ENCODE results near the gene SOX6.
"Not testable (repeated sequence)": the region's sequence is repeated elsewhere in the genome, so short reads cannot be mapped to it uniquely, and the experiment has no call there.

The SOX6 gene

DNA sequence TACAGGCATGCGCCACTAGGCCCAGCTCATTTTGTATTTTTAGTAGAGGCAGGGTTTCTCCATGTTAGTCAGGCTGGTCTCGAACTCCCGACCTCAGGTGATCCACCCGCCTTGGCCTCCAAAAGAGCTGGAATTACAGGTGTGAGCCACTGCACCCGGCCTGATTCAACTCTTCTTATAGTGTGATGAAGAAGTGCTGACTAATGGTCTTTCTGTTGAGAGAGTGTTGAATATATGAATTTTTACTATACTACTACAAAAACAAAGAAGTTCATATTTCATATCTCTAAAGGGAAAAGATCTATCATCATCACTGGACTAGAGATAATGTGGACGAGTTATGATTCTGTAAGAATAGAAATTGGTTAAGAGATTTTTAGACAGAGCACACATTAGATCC is 320.1 kb downstream of the SOX6 start:
- no peak for DNase-seq (ENCODE audit: extremely low read depth, low read depth)
- TF ChIP-seq, protein P1, sequence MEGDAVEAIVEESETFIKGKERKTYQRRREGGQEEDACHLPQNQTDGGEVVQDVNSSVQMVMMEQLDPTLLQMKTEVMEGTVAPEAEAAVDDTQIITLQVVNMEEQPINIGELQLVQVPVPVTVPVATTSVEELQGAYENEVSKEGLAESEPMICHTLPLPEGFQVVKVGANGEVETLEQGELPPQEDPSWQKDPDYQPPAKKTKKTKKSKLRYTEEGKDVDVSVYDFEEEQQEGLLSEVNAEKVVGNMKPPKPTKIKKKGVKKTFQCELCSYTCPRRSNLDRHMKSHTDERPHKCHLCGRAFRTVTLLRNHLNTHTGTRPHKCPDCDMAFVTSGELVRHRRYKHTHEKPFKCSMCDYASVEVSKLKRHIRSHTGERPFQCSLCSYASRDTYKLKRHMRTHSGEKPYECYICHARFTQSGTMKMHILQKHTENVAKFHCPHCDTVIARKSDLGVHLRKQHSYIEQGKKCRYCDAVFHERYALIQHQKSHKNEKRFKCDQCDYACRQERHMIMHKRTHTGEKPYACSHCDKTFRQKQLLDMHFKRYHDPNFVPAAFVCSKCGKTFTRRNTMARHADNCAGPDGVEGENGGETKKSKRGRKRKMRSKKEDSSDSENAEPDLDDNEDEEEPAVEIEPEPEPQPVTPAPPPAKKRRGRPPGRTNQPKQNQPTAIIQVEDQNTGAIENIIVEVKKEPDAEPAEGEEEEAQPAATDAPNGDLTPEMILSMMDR (IDR thresholded peaks at IDR 0.05; ENCODE audit: low read depth, low read length, missing control alignments), result no peak
- H3K4me3 ChIP-seq (replicated peaks; ENCODE audit: low read depth, low read length), result no peak overlapping the region

DNA sequence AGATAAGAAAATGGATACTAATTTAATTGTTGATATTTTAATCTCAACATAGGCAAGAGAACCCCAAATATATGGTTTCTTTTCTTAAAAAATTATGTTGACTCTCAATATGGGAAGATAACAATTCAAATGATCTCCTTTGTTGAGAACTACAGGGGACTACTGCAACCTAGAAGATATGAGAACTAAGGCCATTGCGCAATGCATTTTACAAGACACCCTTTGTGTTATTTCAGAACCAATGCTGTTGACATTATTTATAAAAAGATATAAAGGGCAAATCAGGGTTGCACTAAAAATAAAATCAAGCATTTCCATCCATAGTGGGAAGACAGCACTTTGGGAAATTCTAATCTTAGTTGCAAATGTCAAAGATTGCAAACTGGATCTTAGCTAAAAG is 322.3 kb downstream of the SOX6 start:
- TF ChIP-seq, protein P1 (IDR thresholded peaks at IDR 0.05; ENCODE audit: low read depth, low read length, missing control alignments), result no peak
- H3K4me3 ChIP-seq (replicated peaks; ENCODE audit: low read depth, low read length), result no peak overlapping the region
- DNase-seq (ENCODE audit: extremely low read depth, low read depth), result no peak

DNA sequence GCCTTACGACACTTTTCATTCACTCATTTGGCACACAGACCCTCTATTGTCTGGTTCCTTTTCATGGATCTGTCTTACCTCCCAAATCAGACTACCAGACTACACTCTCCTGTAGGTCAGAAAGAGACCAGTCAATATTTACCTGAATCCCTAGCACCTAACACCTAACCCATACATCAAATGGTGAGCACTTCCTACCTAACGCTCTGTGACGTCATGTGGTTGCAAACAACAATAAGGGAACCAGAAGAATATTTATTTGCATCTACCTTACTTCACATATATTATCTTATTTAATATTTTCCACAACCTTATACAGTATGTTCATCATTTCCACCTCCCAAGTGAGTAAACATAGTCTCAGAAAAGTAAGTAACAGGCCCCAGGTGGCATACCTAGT is 323.4 kb downstream of the SOX6 start:
- TF ChIP-seq, protein P1 (IDR thresholded peaks at IDR 0.05; ENCODE audit: low read depth, low read length, missing control alignments), result no peak
- H3K4me3 ChIP-seq (replicated peaks; ENCODE audit: low read depth, low read length), result no peak overlapping the region
- DNase-seq (ENCODE audit: extremely low read depth, low read depth), result no peak

DNA sequence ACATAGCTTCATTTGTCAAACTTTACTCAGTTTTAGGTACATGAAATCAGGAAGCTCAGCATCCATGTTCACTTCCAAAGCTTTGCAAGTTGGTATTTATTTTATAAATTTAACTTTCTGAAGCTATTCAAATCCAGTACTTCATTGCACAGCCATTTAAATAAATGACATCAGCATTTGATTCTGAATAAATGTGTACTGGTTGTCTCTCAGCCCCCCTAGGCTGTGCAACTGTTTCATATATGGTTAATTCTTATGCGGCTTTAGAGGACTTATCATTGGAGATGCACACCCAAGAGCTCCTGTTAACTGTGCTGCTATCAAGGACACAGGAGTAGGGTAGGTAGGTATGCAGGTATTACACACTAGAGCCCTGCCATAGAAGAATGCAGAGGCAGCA is 325.1 kb downstream of the SOX6 start:
- no peak for DNase-seq (ENCODE audit: extremely low read depth, low read depth)
- TF ChIP-seq, protein P1 (IDR thresholded peaks at IDR 0.05; ENCODE audit: low read depth, low read length, missing control alignments), result no peak
- H3K4me3 ChIP-seq (replicated peaks; ENCODE audit: low read depth, low read length), result no peak overlapping the region

DNA sequence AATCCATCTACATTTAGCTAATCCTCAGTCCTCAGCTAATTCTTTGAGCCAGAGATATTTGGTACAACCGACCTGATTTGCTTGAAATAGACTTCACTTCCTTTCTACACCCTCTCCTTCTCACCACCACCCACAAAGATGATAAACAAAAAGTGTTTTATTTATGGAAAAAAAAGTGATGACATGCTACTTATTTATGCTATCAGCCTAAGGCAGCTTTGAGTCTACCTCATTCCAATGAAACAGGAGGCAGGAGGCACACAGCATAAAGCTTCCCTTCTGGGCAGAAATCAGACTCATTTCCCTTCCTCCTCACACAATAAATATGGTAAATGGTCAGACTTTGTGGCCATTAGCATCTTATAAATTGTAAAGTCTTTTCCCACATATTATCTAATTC is 325.7 kb downstream of the SOX6 start:
- no peak for DNase-seq (ENCODE audit: extremely low read depth, low read depth)
- no peak overlapping the region for H3K4me3 ChIP-seq (replicated peaks; ENCODE audit: low read depth, low read length)
- TF ChIP-seq, protein P1 (IDR thresholded peaks at IDR 0.05; ENCODE audit: low read depth, low read length, missing control alignments), result no peak

DNA sequence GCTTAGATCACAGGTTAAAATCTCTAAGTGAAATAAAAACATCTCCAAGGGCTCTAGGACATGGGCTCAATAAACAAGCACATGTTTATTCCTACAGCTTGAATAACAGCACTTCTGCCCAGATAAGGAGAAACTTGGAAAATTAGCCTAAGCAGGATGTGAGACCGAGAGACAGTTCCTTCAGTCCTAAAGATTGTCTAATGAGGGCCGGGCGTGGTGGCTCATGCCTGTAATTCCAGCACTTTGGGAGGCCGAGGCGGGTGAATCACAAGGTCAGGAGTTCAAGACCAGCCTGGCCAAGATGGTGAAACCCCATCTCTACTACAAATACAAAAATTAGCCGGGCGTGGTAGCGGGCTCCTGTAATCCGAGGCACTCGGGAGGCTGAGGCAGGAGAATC is 327.2 kb downstream of the SOX6 start:
- not testable (repeated sequence) for H3K4me3 ChIP-seq (replicated peaks; ENCODE audit: low read depth, low read length)

DNA sequence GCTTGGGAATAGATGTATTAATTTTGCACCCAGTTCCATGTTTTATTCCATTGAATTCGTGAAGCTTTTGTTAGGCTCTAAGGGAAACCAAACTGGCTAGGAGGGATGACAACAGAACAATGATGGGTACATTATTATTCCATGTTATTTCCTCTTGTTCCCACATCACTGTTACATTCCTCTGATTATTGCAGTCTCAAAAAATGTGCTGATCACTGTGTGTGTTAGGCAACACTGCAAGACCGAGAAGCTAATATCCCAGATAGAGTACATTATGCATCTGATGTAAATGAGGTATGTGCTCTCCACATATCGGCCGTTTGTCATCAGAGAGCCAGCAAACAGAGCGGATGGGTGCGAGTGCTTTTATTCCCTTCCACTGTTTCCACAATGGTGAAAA is 327.9 kb downstream of the SOX6 start:
- TF ChIP-seq, protein P1 (IDR thresholded peaks at IDR 0.05; ENCODE audit: low read depth, low read length, missing control alignments), result no peak
- DNase-seq (ENCODE audit: extremely low read depth, low read depth), result no peak
- H3K4me3 ChIP-seq (replicated peaks; ENCODE audit: low read depth, low read length), result no peak overlapping the region

More for the DNA sequence above, 327.2 kb downstream of the SOX6 start:
- not testable (repeated sequence) for DNase-seq (ENCODE audit: extremely low read depth, low read depth)

All from HFF-Myc (cell line).